Thymus (tissue), 11 donors: Measurements from ENCODE around the gene PSMD11. TPM values are rescaled to one million over a fixed set of nuclear protein-coding genes. Genes with fewer than 3 reads are reported as not detected.

Source experiments
- DNase-seq, 9 donors: peaks; one replicate each; pipeline ENCODE4 v3.0.0-alpha.2; 2013; ENCODE audit warnings: low spot score in 9 of 9, low read depth in 6 of 9, missing footprints in 1 of 9
- H3K27ac ChIP-seq, 2 donors: one replicate each; pipeline ENCODE4 v1.5.1; 2013; ENCODE audit warnings: control low read depth in 1 of 2, low read depth in 1 of 2, low read length in 1 of 2, mild to moderate bottlenecking in 1 of 2, moderate library complexity in 1 of 2
- H3K27me3 ChIP-seq, 2 donors: one replicate each; pipeline ENCODE4 v1.5.1; 2013; ENCODE audit warnings: low read length in 1 of 2; ENCODE audit not compliant: control insufficient read depth in 2 of 2, insufficient read depth in 1 of 2
- H3K36me3 ChIP-seq, 2 donors: one replicate each; pipeline ENCODE4 v1.5.1; 2013; ENCODE audit warnings: low read length in 1 of 2, mild to moderate bottlenecking in 1 of 2, moderate library complexity in 1 of 2; ENCODE audit not compliant: control insufficient read depth in 2 of 2, insufficient read depth in 2 of 2
- H3K4me1 ChIP-seq, 2 donors: one replicate each; pipeline ENCODE4 v1.5.1; 2013; ENCODE audit warnings: low read length in 2 of 2; ENCODE audit not compliant: control insufficient read depth in 2 of 2, insufficient read depth in 2 of 2
- H3K4me3 ChIP-seq, 2 donors: one replicate each; pipeline ENCODE4 v1.5.1; 2013; ENCODE audit warnings: low read length in 2 of 2, control low read depth in 1 of 2, mild to moderate bottlenecking in 1 of 2
- H3K9me3 ChIP-seq, 2 donors: one replicate each; pipeline ENCODE4 v1.5.1; 2013; ENCODE audit warnings: low read length in 1 of 2, mild to moderate bottlenecking in 1 of 2; ENCODE audit not compliant: control insufficient read depth in 2 of 2, insufficient read depth in 1 of 2
- WGBS: extraction: QIAGEN DNeasy Blood & Tissue Kit; methylation state at CpG from one replicate; pipeline ENCODE4 v1.1.7; 2013; 5-methylcytosine and 5-hydroxymethylcytosine counted together
- polyA plus RNA-seq: library from polyadenylated mRNA; stranded (reverse); fragments of 200-250 nt; gene quantifications from one replicate; pipeline ENCODE4 v1.2.3, GENCODE V29; 2013
- total RNA-seq: library from RNA; stranded (reverse); fragments of 120-200 nt; gene quantifications from one replicate; pipeline ENCODE4 v1.2.4, GENCODE V29; 2013
- donor health status: healthy.

Gene PSMD11
- total and polyA plus RNA-seq, 2 donors: 49.6 to 57.3 TPM

- no peaks in the 10 kb centered on the region for H3K27me3 ChIP-seq
- H3K36me3 ChIP-seq: peaks cover 46 to 71% of the 10 kb centered on the region in 2 donors
- DNase-seq: no peak
- 98% methylated on average over 2 of the region's 2 CpGs for WGBS
- no peaks in the 10 kb centered on the region for H3K4me1 ChIP-seq
- no peak overlapping the region for H3K27ac ChIP-seq
- H3K9me3 ChIP-seq: no peaks in the 10 kb centered on the region
- H3K4me3 ChIP-seq: no peak overlapping the region
These were observed 9.1 kb downstream of the PSMD11 start for GRCh38 chr17:32453370-32453769.

GRCh38 chr17:32458371-32458770, 14.1 kb downstream of the PSMD11 start:
- H3K4me1 ChIP-seq: no peaks in the 10 kb centered on the region
- H3K36me3 ChIP-seq: peaks cover 57% of the 10 kb centered on the region in 2 donors
- no peaks in the 10 kb centered on the region for H3K27me3 ChIP-seq
- H3K4me3 ChIP-seq: no peak overlapping the region
- no peaks in the 10 kb centered on the region for H3K9me3 ChIP-seq
- DNase-seq: peak in 1 of 9 donors; percentile 29
- no peak overlapping the region for H3K27ac ChIP-seq

- Histone ChIP-seq H3K27ac (no peak overlapping the region), H3K36me3 (peaks cover 53 to 56% of the 10 kb centered on the region in 2 donors), H3K9me3 (no peaks in the 10 kb centered on the region), H3K4me3 (no peak overlapping the region), H3K27me3 (no peaks in the 10 kb centered on the region), H3K4me1 (no peaks in the 10 kb centered on the region)
- DNase-seq: no peak
- WGBS: 96% methylated on average over 4 of the region's 4 CpGs
These were observed 15.7 kb downstream of the PSMD11 start for GRCh38 chr17:32460054-32460453.

GRCh38 chr17:32461498-32461852, 17.2 kb downstream of the PSMD11 start:
- Histone ChIP-seq H3K27me3 (no peaks in the 10 kb centered on the region), H3K36me3 (peaks cover 54 to 55% of the 10 kb centered on the region in 2 donors), H3K4me3 (no peak overlapping the region), H3K27ac (no peak overlapping the region), H3K9me3 (no peaks in the 10 kb centered on the region), H3K4me1 (no peaks in the 10 kb centered on the region)
- 81% methylated on average over 4 of the region's 4 CpGs for WGBS
- DNase-seq: no peak

- Histone ChIP-seq H3K4me3 (no peak overlapping the region), H3K36me3 (peaks cover 50 to 58% of the 10 kb centered on the region in 2 donors), H3K4me1 (no peaks in the 10 kb centered on the region), H3K9me3 (no peaks in the 10 kb centered on the region), H3K27me3 (no peaks in the 10 kb centered on the region), H3K27ac (no peak overlapping the region)
- DNase-seq: peak in 6 of 9 donors; percentile 53 to 74 (median 63)
- 36% methylated on average over 1 of the region's 1 CpG for WGBS
These were observed 17.7 kb downstream of the PSMD11 start for GRCh38 chr17:32461853-32462617.

- H3K4me3 ChIP-seq: no peak overlapping the region
- H3K36me3 ChIP-seq: peaks cover 50 to 61% of the 10 kb centered on the region in 2 donors
- no peak overlapping the region for H3K27ac ChIP-seq
- H3K4me1 ChIP-seq: no peaks in the 10 kb centered on the region
- no peak for DNase-seq
- no peaks in the 10 kb centered on the region for H3K9me3 ChIP-seq
- 99% methylated on average over 3 of the region's 3 CpGs for WGBS
- no peaks in the 10 kb centered on the region for H3K27me3 ChIP-seq
These were observed 19.0 kb downstream of the PSMD11 start for GRCh38 chr17:32463304-32463703.

GRCh38 chr17:32464374-32464773, 20.1 kb downstream of the PSMD11 start:
- WGBS: 100% methylated on average over 1 of the region's 1 CpG
- Histone ChIP-seq H3K27me3 (no peaks in the 10 kb centered on the region), H3K4me1 (no peaks in the 10 kb centered on the region), H3K36me3 (peaks cover 47 to 62% of the 10 kb centered on the region in 2 donors), H3K9me3 (no peaks in the 10 kb centered on the region), H3K27ac (no peak overlapping the region), H3K4me3 (no peak overlapping the region)
- DNase-seq: no peak

- H3K27me3 ChIP-seq: no peaks in the 10 kb centered on the region
- no peak for DNase-seq
- 97% methylated on average over 7 of the region's 7 CpGs for WGBS
- H3K9me3 ChIP-seq: no peaks in the 10 kb centered on the region
- peaks cover 64 to 74% of the 10 kb centered on the region in 2 donors for H3K36me3 ChIP-seq
- H3K4me3 ChIP-seq: no peak overlapping the region
- no peak overlapping the region for H3K27ac ChIP-seq
- H3K4me1 ChIP-seq: no peaks in the 10 kb centered on the region
These were observed 23.6 kb downstream of the PSMD11 start for GRCh38 chr17:32467949-32468348.

GRCh38 chr17:32470405-32471167, 26.3 kb downstream of the PSMD11 start:
- Histone ChIP-seq H3K27ac (no peak overlapping the region), H3K9me3 (no peaks in the 10 kb centered on the region), H3K27me3 (no peaks in the 10 kb centered on the region), H3K4me3 (no peak overlapping the region), H3K36me3 (peaks cover 75 to 83% of the 10 kb centered on the region in 2 donors), H3K4me1 (no peaks in the 10 kb centered on the region)
- WGBS: 97% methylated on average over 6 of the region's 6 CpGs
- no peak for DNase-seq
